Ishikawa (cell line): ENCODE results near the gene ATP6V0A1.

Source experiments
- CEBPB ChIP-seq: IDR thresholded peaks from 2 replicates; pipeline ENCODE4 v1.6.1; 2012
- CREB1 ChIP-seq: IDR thresholded peaks from 2 replicates; pipeline ENCODE4 v1.6.1; 2012; ENCODE audit warnings: low read depth
- EGR1 ChIP-seq: IDR thresholded peaks from 2 replicates; pipeline ENCODE4 v1.6.1; 2012
- EP300 ChIP-seq: IDR thresholded peaks from 2 replicates; pipeline ENCODE4 v1.6.1; 2012; ENCODE audit warnings: borderline replicate concordance
- FOXM1 ChIP-seq: IDR thresholded peaks from 2 replicates; pipeline ENCODE4 v1.6.1; 2012; ENCODE audit warnings: low read depth, borderline replicate concordance
- MAX ChIP-seq: IDR thresholded peaks from 2 replicates; pipeline ENCODE4 v1.6.1; 2012
- NFIC ChIP-seq: IDR thresholded peaks from 2 replicates; pipeline ENCODE4 v1.6.1; 2012
- RAD21 ChIP-seq: IDR thresholded peaks from 2 replicates; pipeline ENCODE4 v1.6.1; 2012; ENCODE audit warnings: low read depth
- REST ChIP-seq: IDR thresholded peaks from 2 replicates; pipeline ENCODE4 v1.6.1; 2012; ENCODE audit warnings: low read depth, mild to moderate bottlenecking
- TAF1 ChIP-seq: IDR thresholded peaks from 2 replicates; pipeline ENCODE4 v1.6.1; 2012; ENCODE audit warnings: low read depth, mild to moderate bottlenecking
- TCF12 ChIP-seq: IDR thresholded peaks from 2 replicates; pipeline ENCODE4 v1.6.1; 2012; ENCODE audit warnings: low read depth
- TEAD4 ChIP-seq: IDR thresholded peaks from 2 replicates; pipeline ENCODE4 v1.6.1; 2012
- USF1 ChIP-seq: IDR thresholded peaks from 2 replicates; pipeline ENCODE4 v1.6.1; 2012
- YY1 ChIP-seq: IDR thresholded peaks from 2 replicates; pipeline ENCODE4 v1.6.1; 2012; ENCODE audit warnings: low read depth
- ZBTB7A ChIP-seq: IDR thresholded peaks from 2 replicates; pipeline ENCODE4 v1.6.1; 2012; ENCODE audit warnings: low read depth

The ATP6V0A1 gene

GRCh38 chr17:42519546-42520491 is 61.1 kb downstream of the ATP6V0A1 start:
- no peak for TF ChIP-seq RAD21
- peak; percentile 58; the same call in 1 of the 2 replicates for TF ChIP-seq REST
- peak; percentile 31; the same call in 1 of the 2 replicates for TF ChIP-seq TAF1
- TF ChIP-seq USF1: peak; percentile 92
- TF ChIP-seq FOXM1: peak; percentile 87
- TF ChIP-seq ZBTB7A: peak; percentile 21; the same call in 1 of the 2 replicates
- TF ChIP-seq CEBPB: no peak
- TF ChIP-seq EP300: peak; percentile 89; the same call in 1 of the 2 replicates
- TF ChIP-seq YY1: 0 out of 2 replicates have a peak, but pooled peaks have one; percentile 17
- TF ChIP-seq MAX: peak; percentile 95
- TF ChIP-seq TCF12: peak; percentile 90
- peak; percentile 83 for TF ChIP-seq NFIC
- TF ChIP-seq EGR1: no peak
- no peak for TF ChIP-seq CREB1
- TF ChIP-seq TEAD4: peak; percentile 85

- TF ChIP-seq NFIC: no peak
- no peak for TF ChIP-seq MAX
- no peak for TF ChIP-seq TAF1
- no peak for TF ChIP-seq EP300
- no peak; the same call in 1 of the 2 replicates for TF ChIP-seq RAD21
- TF ChIP-seq TCF12: no peak
- no peak for TF ChIP-seq CREB1
- no peak for TF ChIP-seq CEBPB
Measured at GRCh38 chr17:42520540-42520951, 61.9 kb downstream of the ATP6V0A1 start.

- TF ChIP-seq ZBTB7A: no peak
- no peak for TF ChIP-seq CREB1
- TF ChIP-seq RAD21: no peak
- TF ChIP-seq USF1: no peak
- TF ChIP-seq EP300: no peak
- no peak for TF ChIP-seq CEBPB
Measured at GRCh38 chr17:42521036-42521435, 62.4 kb downstream of the ATP6V0A1 start.

GRCh38 chr17:42521666-42522262 is 63.1 kb downstream of the ATP6V0A1 start:
- no peak for TF ChIP-seq USF1
- no peak for TF ChIP-seq YY1
- TF ChIP-seq TCF12: no peak
- no peak for TF ChIP-seq NFIC
- TF ChIP-seq MAX: no peak
- no peak for TF ChIP-seq TAF1
- no peak for TF ChIP-seq CREB1

- TF ChIP-seq USF1 (no peak), YY1 (no peak), REST (no peak), FOXM1 (no peak), MAX (no peak), CREB1 (no peak), TEAD4 (no peak), EGR1 (no peak), NFIC (no peak), ZBTB7A (no peak), RAD21 (no peak), EP300 (no peak), CEBPB (no peak), TAF1 (no peak), TCF12 (no peak)
Measured at GRCh38 chr17:42522263-42522790, 63.6 kb downstream of the ATP6V0A1 start.
